GM19025 (cell line): ENCODE data around the gene C3orf70.

ENCODE experiments used
- ATAC-seq: cut with Tn5 transposase; IDR thresholded peaks from one replicate; pipeline ENCODE4 v1.9.1; 2021; ENCODE audit warnings: mild to moderate bottlenecking, low read depth, moderate library complexity; ENCODE audit not compliant: unreplicated experiment

C3orf70 gene

GRCh38 chr3:185058796-185059195 is 94.1 kb downstream of the C3orf70 start:
- no peak for ATAC-seq

DNA sequence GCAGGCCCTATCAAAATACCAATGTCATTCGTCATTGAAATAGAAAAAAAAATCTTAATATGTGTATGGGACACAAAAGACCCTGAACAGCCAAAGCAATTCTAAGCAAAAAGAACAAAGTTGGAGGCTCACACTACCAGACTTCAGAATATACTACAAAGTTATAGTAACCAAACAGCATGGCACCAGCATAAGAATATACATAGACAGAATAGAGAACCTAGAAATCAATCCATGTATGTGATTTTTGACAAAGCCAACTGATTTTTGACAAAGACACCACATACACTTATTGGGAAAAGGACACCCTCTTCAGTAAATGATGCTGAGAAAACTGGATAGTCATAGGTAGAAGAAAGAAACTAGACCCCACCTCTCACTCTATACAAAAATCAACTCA is 95.0 kb downstream of the C3orf70 start:
- ATAC-seq = no peak

- no peak for ATAC-seq
Measured at GRCh38 chr3:185056908-185057307, 96.0 kb downstream of the C3orf70 start.

- ATAC-seq = no peak
Measured at GRCh38 chr3:185052631-185053030, 100.2 kb downstream of the C3orf70 start.

- no peak for ATAC-seq
Measured at GRCh38 chr3:185051801-185052200, 101.1 kb downstream of the C3orf70 start.

- no peak for ATAC-seq
Measured at GRCh38 chr3:185049710-185050109, 103.2 kb downstream of the C3orf70 start.

- ATAC-seq = no peak
Measured at GRCh38 chr3:185046603-185047002, 106.3 kb downstream of the C3orf70 start.

GRCh38 chr3:185046164-185046515 is 106.7 kb downstream of the C3orf70 start:
- no peak for ATAC-seq

GRCh38 chr3:185042312-185043050 is 110.4 kb downstream of the C3orf70 start:
- ATAC-seq = no peak

- no peak for ATAC-seq
Measured at GRCh38 chr3:185041540-185041939, 111.3 kb downstream of the C3orf70 start.

GRCh38 chr3:185040425-185040824 is 112.4 kb downstream of the C3orf70 start:
- no peak for ATAC-seq

- ATAC-seq = no peak
Measured at GRCh38 chr3:185037801-185038200, 115.1 kb downstream of the C3orf70 start.

DNA sequence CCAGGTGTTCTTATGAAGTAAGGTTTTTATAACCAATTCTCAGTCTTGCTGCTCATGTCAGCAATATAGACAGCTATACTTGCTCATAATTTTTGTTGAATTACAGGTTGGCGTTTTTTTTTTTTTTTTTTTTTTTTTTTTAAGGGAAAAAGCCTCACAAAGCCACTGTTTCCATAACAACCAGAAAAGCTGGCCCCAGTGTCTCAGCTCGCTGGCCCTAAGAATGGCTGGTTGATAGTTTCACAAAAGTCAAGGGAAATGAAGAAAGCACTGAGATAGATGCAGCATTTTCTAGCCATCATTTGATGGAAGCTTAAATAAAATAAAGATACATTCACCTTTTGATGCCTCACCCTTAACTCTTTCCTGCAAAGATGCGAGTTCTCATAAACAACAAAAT is 121.9 kb downstream of the C3orf70 start:
- ATAC-seq = no peak

- no peak for ATAC-seq
Measured at GRCh38 chr3:185030399-185030798, 122.5 kb downstream of the C3orf70 start.

- no peak for ATAC-seq
Measured at GRCh38 chr3:185029086-185029485, 123.8 kb downstream of the C3orf70 start.

DNA sequence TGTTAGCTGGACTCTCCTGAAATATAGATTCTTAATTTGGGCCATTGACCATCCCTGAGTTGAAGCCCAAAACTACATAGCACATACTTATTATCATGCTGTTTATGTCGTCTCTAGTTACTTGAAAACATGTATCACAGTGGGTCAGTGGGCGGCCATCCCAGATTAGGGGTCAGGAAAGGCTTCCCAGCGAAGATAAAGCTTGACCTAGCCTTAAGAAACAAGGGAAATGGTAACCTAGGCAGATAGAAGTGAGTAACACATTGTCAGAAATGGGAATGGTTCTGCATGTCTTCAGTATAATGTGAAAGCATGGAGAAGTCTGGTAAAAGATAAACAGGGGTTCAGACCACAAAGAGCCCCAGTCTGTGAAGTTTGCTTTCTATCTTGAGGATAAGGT is 124.7 kb downstream of the C3orf70 start:
- ATAC-seq = no peak
